ENCODE data around the gene SDK2.

GRCh38 chr17:73293480-73293911 lies 350.7 kb downstream of the SDK2 start:
- TF ChIP-seq CREB1 (IDR thresholded peaks at IDR 0.05) (no peak), YY1 (IDR thresholded peaks at IDR 0.05; ENCODE audit: low read depth, low read length) (no peak)
